HEK293 (cell line): ENCODE measurements around the gene CHST3.

Experiments
- CTCF ChIP-seq: fragments of 450-650 bp; formaldehyde crosslinking; IDR thresholded peaks from 2 replicates; pipeline ENCODE4 v1.5.1; 2016; ENCODE audit warnings: missing biosample characterization, missing genetic modification characterization
- ZBTB21 ChIP-seq: fragments of 450-650 bp; formaldehyde crosslinking; IDR thresholded peaks from 2 replicates; pipeline ENCODE4 v1.5.1; 2017; ENCODE audit warnings: missing biosample characterization, missing genetic modification characterization
- ZNF24 ChIP-seq: fragments of 450-650 bp; formaldehyde crosslinking; IDR thresholded peaks from 2 replicates; pipeline ENCODE4 v1.5.1; 2016; ENCODE audit warnings: missing biosample characterization, missing genetic modification characterization

- TF ChIP-seq ZNF24 (no peak), CTCF (tag by site-specific recombination) (no peak), ZBTB21 (no peak)
These were observed 17.5 kb upstream of the CHST3 start for GRCh38 chr10:71946700-71947099.
